ENCODE data around the gene UBL7.

Gene UBL7

GRCh38 chr15:74431645-74432044 lies 29.3 kb downstream of the UBL7 start:
- H3K27ac ChIP-seq, result peak overlapping the region; percentile 84
- no peaks in the 10 kb centered on the region for H3K27me3 ChIP-seq (ENCODE audit: control insufficient read depth, insufficient read depth, low read length)
- no peak overlapping the region for H3K4me2 ChIP-seq (ENCODE audit: low read length)
- no peak overlapping the region for H2AFZ ChIP-seq
- H3K9ac ChIP-seq, result no peak overlapping the region
- peaks cover 31% of the 10 kb centered on the region for H3K4me1 ChIP-seq
- no peaks in the 10 kb centered on the region for H3K36me3 ChIP-seq (ENCODE audit: control insufficient read depth, insufficient read depth, low read length)
- no peaks in the 10 kb centered on the region for H3K9me3 ChIP-seq (ENCODE audit: control insufficient read depth, low read length)
- peaks cover 3% of the 10 kb centered on the region for H3K79me2 ChIP-seq
- TF ChIP-seq CTCF (IDR thresholded peaks at IDR 0.05), result no peak
- no peak overlapping the region for H3K4me3 ChIP-seq (ENCODE audit: low read depth, low read length)

GRCh38 chr15:74431116-74431515 lies 29.8 kb downstream of the UBL7 start:
- Histone ChIP-seq H3K4me3 (ENCODE audit: low read depth, low read length) (no peak overlapping the region), H3K27ac (peak overlapping the region; percentile 84), H3K4me2 (ENCODE audit: low read length) (no peak overlapping the region), H3K4me1 (peaks cover 31% of the 10 kb centered on the region), H3K27me3 (ENCODE audit: control insufficient read depth, insufficient read depth, low read length) (no peaks in the 10 kb centered on the region), H3K9me3 (ENCODE audit: control insufficient read depth, low read length) (no peaks in the 10 kb centered on the region), H3K36me3 (ENCODE audit: control insufficient read depth, insufficient read depth, low read length) (no peaks in the 10 kb centered on the region), H2AFZ (no peak overlapping the region), H3K79me2 (peaks cover 3% of the 10 kb centered on the region), H3K9ac (no peak overlapping the region)
- TF ChIP-seq CTCF (IDR thresholded peaks at IDR 0.05), result no peak

GRCh38 chr15:74430510-74430951 lies 30.4 kb downstream of the UBL7 start:
- no peak for TF ChIP-seq CTCF (IDR thresholded peaks at IDR 0.05)
- no peak overlapping the region for H3K4me2 ChIP-seq (ENCODE audit: low read length)
- no peak overlapping the region for H2AFZ ChIP-seq
- H3K27ac ChIP-seq, result peak overlapping the region; percentile 84
- no peaks in the 10 kb centered on the region for H3K36me3 ChIP-seq (ENCODE audit: control insufficient read depth, insufficient read depth, low read length)
- H3K4me3 ChIP-seq (ENCODE audit: low read depth, low read length), result no peak overlapping the region
- H3K9ac ChIP-seq, result no peak overlapping the region
- H3K27me3 ChIP-seq (ENCODE audit: control insufficient read depth, insufficient read depth, low read length), result no peaks in the 10 kb centered on the region
- H3K4me1 ChIP-seq, result peaks cover 36% of the 10 kb centered on the region
- peaks cover 3% of the 10 kb centered on the region for H3K79me2 ChIP-seq
- no peaks in the 10 kb centered on the region for H3K9me3 ChIP-seq (ENCODE audit: control insufficient read depth, low read length)

- Histone ChIP-seq H2AFZ (no peak overlapping the region), H3K4me1 (peaks cover 35% of the 10 kb centered on the region), H3K4me2 (ENCODE audit: low read length) (no peak overlapping the region), H3K27me3 (ENCODE audit: control insufficient read depth, insufficient read depth, low read length) (no peaks in the 10 kb centered on the region), H3K79me2 (peaks cover 3% of the 10 kb centered on the region), H3K9ac (no peak overlapping the region), H3K9me3 (ENCODE audit: control insufficient read depth, low read length) (no peaks in the 10 kb centered on the region), H3K4me3 (ENCODE audit: low read depth, low read length) (no peak overlapping the region), H3K36me3 (ENCODE audit: control insufficient read depth, insufficient read depth, low read length) (no peaks in the 10 kb centered on the region), H3K27ac (peak overlapping the region; percentile 84)
- TF ChIP-seq CTCF (IDR thresholded peaks at IDR 0.05), result no peak
These were observed 31.1 kb downstream of the UBL7 start for GRCh38 chr15:74429781-74430400.

All from parathyroid adenoma (tissue), 2 donors.